ENCODE measurements around the gene AANAT.
"Not testable (repeated sequence)": the region's sequence is repeated elsewhere in the genome, so short reads cannot be mapped to it uniquely, and the experiment has no call there.

The AANAT gene

GRCh38 chr17:76510831-76511244, 43.4 kb downstream of the AANAT start:
- no peak for DNase-seq

DNA sequence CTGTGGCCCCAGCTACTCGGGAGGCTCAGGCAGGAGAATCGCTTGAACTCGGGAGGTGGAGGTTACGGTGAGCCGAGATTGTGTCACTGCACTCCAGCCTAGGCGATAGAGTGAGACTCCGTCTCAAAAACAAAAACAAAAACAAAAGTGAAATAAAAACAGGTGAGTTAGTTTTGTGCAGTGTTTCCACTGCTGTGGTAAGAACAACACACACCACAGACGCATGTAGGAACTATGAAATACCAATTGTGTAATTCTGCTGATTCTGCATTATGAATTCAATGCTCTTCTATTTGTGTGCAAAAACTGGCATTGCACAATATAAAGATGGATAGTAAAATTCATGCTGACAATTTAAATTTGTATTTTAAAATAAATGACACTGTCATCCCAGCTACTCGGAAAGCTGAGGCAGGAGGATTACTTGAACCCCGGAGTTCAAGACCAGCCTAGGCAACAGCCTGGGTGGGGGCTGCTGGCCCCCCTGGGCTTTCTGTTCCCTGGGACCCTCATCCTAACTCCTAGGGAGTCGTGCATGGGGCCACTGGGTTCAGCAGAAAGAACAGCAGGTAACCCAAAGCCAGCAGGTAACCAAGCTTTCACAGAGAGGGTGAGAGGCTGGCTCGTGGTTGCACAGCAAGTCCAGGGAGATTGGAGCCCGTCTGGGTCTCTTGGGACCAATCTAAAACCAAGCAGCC, 44.4 kb downstream of the AANAT start:
- DNase-seq = no peak

- no peak for DNase-seq
Observed at GRCh38 chr17:76512366-76513305, 45.2 kb downstream of the AANAT start.

DNA sequence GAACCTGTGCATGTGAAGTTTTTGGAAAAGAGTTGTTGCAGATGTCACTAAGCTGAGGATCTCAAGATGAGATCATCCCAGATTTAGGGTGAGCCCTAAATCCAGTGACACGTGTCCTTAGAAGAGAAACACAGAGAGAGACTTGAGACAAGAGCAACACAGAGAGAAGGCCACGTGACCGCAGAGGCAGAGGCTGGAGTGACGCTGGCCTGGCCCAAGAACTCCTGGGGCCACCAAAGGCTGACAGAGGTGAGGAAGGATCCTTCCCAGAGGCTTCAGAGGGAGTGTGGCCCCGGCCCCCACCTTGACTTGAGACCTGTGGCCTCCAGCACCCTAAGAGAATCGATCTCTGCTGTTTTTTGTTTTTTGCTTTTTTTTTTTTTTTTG, 45.9 kb downstream of the AANAT start:
- no peak for DNase-seq

DNA sequence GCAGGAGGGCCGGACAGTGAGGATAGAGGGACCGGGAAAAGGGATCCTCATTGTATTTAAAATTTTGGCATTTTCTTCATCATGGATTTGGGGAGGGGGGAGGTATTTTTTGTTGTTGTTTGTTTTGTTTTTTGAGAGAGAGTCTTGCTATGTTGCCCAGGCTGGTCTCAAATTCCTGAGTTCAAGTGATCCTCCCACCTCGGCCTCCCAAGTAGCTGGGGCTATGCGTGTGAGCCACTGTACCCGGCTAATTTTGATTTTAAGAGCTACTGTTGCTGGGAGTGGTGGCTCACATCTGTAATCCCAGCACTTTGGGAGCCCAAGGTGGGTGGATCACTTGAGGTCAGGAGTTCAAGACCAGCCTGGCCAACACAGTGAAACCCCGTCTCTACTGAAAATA, 47.0 kb downstream of the AANAT start:
- DNase-seq = not testable (repeated sequence)

DNA sequence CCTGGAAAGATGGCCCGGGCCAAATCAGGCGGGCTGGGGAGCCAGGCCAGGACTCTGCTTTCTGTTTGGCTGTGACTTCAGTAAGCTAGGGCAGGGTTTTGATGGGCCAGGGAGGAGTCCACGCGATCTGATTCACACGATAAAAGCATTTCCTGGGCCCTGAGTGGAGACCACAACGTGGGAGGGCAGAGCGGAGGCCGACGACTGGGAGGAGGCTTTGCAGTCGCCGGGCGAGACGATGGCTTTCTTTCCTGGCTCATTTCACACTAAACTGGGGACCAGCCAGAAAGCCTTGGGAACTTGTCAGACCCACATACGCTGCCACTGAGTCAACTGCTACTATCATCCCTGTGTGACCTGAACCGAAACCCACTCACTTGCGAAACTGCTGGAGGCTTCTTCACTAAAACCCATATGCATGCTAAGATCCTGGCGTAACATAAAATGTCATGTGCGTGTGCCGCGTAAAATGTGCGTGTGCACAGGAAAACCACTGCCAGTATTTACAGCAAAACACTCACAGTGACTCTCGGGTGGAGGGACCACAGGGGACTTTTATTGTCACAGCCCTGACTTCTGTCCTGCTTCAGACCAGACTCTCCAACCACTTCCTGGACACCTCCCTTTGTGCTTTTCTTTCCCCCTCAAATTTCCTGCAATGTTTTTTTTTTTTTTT, 48.0 kb downstream of the AANAT start:
- no peak for DNase-seq

DNA sequence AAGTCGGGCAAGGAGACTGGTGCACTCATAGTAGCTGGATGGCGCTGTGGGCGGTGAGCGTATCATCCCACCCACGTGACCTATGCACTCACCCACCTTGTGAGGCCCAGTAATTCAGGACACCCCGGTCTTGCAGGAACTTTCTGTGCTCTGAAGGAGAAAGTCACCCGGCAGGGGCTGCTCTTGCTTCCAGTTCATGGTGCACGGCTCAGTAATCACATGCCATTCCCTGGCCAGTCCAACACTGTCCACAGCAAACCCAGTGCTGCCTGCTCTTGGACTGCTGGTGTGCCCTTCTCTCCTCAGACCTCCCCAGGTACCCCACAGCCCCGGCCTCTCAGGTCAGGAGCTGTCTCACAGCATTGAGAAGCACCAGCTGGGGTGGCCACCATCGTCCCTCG, 50.2 kb downstream of the AANAT start:
- DNase-seq = no peak

DNA sequence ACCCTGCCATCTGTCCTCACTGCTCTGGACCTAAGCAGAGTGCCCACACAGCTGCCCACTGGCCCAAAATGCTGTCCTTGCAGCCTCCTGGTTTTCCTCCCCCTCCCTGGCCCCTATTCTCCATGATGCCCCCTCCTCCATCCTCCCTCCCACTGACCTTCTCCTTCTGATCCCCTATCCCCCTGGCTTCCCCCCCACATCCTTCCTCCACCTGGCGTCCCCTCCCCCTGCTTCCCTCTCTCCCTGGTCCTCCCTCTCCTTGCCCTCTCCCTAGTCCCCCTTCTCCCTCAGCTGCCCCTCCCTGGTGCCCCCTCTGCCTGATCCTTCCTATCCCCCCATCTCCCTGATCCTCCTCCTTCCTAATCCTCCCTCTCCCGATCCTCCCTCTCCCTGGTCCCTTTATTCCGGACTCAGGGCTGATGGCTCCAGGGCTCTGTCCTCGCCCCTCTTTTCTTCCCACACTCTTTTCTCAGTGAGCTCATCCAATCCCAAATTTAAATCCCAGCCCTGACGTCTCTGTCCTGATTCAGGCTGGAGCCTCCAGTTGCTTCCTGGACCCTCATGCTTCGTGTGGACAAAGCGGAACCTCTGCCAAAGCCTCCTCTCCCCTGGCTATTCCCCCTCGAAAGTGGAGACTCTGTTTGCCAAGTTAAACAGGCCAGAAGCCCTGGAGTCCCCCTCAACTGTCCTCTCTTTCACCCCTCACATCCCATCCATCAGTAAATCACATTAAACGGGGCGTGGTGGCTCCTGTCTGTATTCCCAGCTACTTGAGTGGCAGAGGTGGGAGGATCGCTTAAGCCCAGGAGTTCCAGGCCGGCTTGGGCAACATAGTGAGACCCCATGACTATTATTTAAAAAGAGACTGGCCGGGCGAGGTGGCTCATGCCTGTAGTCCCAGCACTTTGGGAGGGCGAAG, 51.9 kb downstream of the AANAT start:
- DNase-seq = no peak
